Upper lobe of left lung (tissue), 4 donors: ENCODE results near the gene TAGLN.

Experiments
- CTCF ChIP-seq, 6 experiments: fragments of 450-650 bp in 4 of 6; fragments of 200-600 bp in 2 of 6; sonication (generic) in 2 of 6; IDR thresholded peaks; one replicate each; pipeline ENCODE4 v1.5.1; 2016 to 2019; ENCODE audit warnings: antibody characterized with exemption in 6 of 6
- EP300 ChIP-seq, 4 donors: sonication (generic); formaldehyde crosslinking; IDR thresholded peaks; one replicate each; pipeline ENCODE4 v1.5.1; 2017; ENCODE audit warnings: antibody characterized with exemption in 4 of 4, control low read depth in 2 of 4
- POLR2A ChIP-seq, 4 donors: fragments of 450-650 bp; IDR thresholded peaks; one replicate each; pipeline ENCODE4 v1.5.1; 2016 to 2017; ENCODE audit warnings: antibody characterized with exemption in 4 of 4, mild to moderate bottlenecking in 2 of 4
- POLR2AphosphoS5 ChIP-seq, 2 donors: sonication (generic); formaldehyde crosslinking; IDR thresholded peaks; one replicate each; pipeline ENCODE4 v1.5.1; 2017; ENCODE audit warnings: antibody characterized with exemption in 2 of 2

- TF ChIP-seq CTCF (IDR thresholded peaks at IDR 0.05) (no peak), POLR2A (IDR thresholded peaks at IDR 0.05) (no peak), POLR2AphosphoS5 (IDR thresholded peaks at IDR 0.05) (no peak), EP300 (IDR thresholded peaks at IDR 0.05) (no peak)
Observed at GRCh38 chr11:117239295-117239694, 40.1 kb downstream of the TAGLN start.
